ENCODE results near the gene USP6NL.
A peak's percentile ranks its signal among the peaks of the same experiment; 100 is the strongest.
"Not testable (repeated sequence)": the region's sequence is repeated elsewhere in the genome, so short reads cannot be mapped to it uniquely, and the experiment has no call there.

The USP6NL gene

GRCh38 chr10:11611248-11612020 is at the start of gene USP6NL:
Gene USP6NL (minus strand): TSS chr10:11611650. CDS start chr10:11597634, 14,016 bp downstream.
- peak; percentile 6 for DNase-seq (ENCODE audit: low read depth)

GRCh38 chr10:11658801-11659368 is 47.4 kb upstream of the USP6NL start:
- DNase-seq (ENCODE audit: low read depth), result no peak

- DNase-seq (ENCODE audit: low read depth), result no peak
Observed at GRCh38 chr10:11655836-11656235, 44.4 kb upstream of the USP6NL start.

- DNase-seq (ENCODE audit: low read depth), result no peak
Observed at GRCh38 chr10:11654659-11655058, 43.2 kb upstream of the USP6NL start.

GRCh38 chr10:11653758-11654471 is 42.5 kb upstream of the USP6NL start:
- DNase-seq (ENCODE audit: low read depth), result no peak

GRCh38 chr10:11647676-11648075 is 36.2 kb upstream of the USP6NL start:
- DNase-seq (ENCODE audit: low read depth), result no peak

- DNase-seq (ENCODE audit: low read depth), result no peak
Observed at GRCh38 chr10:11646450-11646849, 35.0 kb upstream of the USP6NL start.

GRCh38 chr10:11643039-11643438 is 31.6 kb upstream of the USP6NL start:
- no peak for DNase-seq (ENCODE audit: low read depth)

- no peak for DNase-seq (ENCODE audit: low read depth)
Observed at GRCh38 chr10:11642566-11642965, 31.1 kb upstream of the USP6NL start.

GRCh38 chr10:11639849-11640764 is 28.7 kb upstream of the USP6NL start:
- DNase-seq (ENCODE audit: low read depth), result no peak

GRCh38 chr10:11639362-11639761 is 27.9 kb upstream of the USP6NL start:
- DNase-seq (ENCODE audit: low read depth), result no peak

GRCh38 chr10:11638055-11638698 is 26.7 kb upstream of the USP6NL start:
- DNase-seq (ENCODE audit: low read depth), result no peak

- DNase-seq (ENCODE audit: low read depth), result no peak
Observed at GRCh38 chr10:11636697-11637303, 25.4 kb upstream of the USP6NL start.

GRCh38 chr10:11631890-11632587 is 20.6 kb upstream of the USP6NL start:
- no peak for DNase-seq (ENCODE audit: low read depth)

GRCh38 chr10:11631291-11631690 is 19.8 kb upstream of the USP6NL start:
- DNase-seq (ENCODE audit: low read depth), result no peak

GRCh38 chr10:11629731-11630130 is 18.3 kb upstream of the USP6NL start:
- DNase-seq (ENCODE audit: low read depth), result no peak

- not testable (repeated sequence) for DNase-seq (ENCODE audit: low read depth)
Observed at GRCh38 chr10:11627941-11628340, 16.5 kb upstream of the USP6NL start.

GRCh38 chr10:11626071-11626470 is 14.6 kb upstream of the USP6NL start:
- DNase-seq (ENCODE audit: low read depth), result no peak

GRCh38 chr10:11625019-11625735 is 13.7 kb upstream of the USP6NL start:
- DNase-seq (ENCODE audit: low read depth), result no peak

GRCh38 chr10:11617233-11617632 is 5.8 kb upstream of the USP6NL start:
- DNase-seq (ENCODE audit: low read depth), result no peak
